HG02763 (cell line): Measurements from ENCODE around the gene ADPRHL1.

Experiments
- ATAC-seq: cut with Tn5 transposase; IDR thresholded peaks from one replicate; pipeline ENCODE4 v1.9.1; 2021; ENCODE audit warnings: mild to moderate bottlenecking, moderate library complexity; ENCODE audit not compliant: unreplicated experiment

The ADPRHL1 gene

DNA sequence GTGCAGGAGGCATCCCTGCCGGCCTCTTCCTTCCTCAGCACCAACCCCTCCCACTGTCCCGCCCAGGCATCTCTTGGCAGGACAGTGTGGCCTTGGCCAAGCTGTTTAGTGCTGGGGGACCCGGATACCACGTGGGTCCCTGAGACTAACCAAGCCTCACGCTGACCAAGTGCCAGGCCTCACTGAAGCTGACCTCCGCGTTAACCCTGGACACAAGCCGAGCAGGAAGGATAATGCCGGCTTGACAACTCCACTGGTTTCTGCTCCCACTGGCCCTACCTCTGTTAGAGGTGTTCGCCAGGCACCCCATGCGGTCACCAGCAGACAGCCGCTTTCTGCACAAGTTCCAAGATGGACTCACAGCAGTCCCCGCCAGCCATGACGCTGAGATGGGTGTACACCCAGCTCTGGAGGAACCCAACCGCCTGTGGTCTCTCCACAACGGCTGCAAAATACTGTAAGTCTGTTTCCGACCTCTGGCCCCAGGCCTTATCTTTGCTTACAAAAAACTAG, 101.7 kb downstream of the ADPRHL1 start:
- ATAC-seq, result no peak

DNA sequence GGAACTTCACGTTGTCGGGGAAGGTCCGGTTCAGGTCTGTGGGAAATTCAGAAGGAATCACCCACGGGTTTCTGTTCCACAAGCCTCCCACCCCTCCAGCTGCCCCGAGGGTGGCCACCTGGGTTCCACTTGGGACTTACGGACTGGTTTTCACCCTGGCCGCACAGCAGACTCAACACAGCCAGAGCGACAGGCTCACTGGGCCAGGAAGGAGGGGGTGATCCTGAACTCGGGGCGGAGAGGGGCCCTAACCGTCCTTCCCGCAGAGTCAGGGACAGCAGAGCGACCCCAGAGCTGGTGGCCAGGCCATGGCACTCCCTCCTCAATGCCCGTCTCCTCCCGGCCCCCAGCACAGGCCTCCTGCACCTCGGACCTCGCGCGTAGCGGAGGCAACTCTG, 102.4 kb downstream of the ADPRHL1 start:
- no peak for ATAC-seq

DNA sequence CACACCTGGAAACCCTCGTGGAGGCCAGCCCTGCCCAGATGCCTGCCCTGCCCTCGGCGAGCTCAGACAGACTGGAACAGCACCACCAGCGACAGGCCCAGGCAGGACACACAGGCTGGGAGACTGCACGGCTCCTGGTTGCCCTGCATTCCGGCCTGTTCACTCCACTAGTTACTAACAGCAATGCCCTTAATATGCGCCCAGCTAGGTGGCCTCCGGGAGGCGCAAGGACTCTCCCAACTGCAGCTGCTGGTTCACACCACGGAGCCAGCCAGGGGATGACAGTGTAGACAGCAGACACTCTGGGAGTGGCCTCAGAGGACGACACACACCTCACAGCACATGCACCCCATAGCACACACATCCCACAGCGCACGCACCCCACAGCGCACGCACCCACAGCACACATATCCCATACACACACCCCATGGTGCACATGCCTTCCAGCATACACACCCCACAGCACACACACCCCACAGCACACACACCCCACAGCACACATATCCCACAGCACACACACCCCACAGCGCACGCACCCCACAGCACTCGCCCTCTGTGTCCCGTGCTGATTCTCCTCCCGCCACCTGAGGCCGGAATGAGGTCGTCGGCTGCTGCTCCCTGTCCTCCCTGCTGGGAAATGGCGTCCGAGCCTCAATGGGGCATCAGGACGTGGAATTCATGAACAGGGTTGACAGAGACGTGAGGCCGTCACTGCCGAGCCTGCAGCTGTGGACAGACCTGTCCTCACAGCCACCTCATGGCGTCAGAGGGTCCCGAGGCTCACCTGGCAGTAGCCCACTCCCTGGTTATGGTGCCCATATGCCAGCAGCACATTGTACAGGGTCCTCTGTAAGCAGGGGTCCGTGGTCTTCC, 103.0 kb downstream of the ADPRHL1 start:
- no peak for ATAC-seq
